HEK293T (cell line): ENCODE data around the gene UMAD1.

Experiments used
- ARNT ChIP-seq: fragments of 450-650 bp; IDR thresholded peaks from 2 replicates; pipeline ENCODE4 v1.6.1; 2017; ENCODE audit warnings: mild to moderate bottlenecking
- BHLHE40 ChIP-seq: fragments of 450-650 bp; IDR thresholded peaks from 2 replicates; pipeline ENCODE4 v1.6.1; 2016; ENCODE audit warnings: mild to moderate bottlenecking, moderate library complexity, borderline replicate concordance
- CTBP1 ChIP-seq: fragments of 450-650 bp; IDR thresholded peaks from 2 replicates; pipeline ENCODE4 v1.6.1; 2016; ENCODE audit warnings: borderline replicate concordance
- ELF4 ChIP-seq: fragments of 450-650 bp; IDR thresholded peaks from 2 replicates; pipeline ENCODE4 v1.6.1; 2017; ENCODE audit warnings: antibody characterized with exemption
- FOXA1 ChIP-seq: fragments of 450-650 bp; IDR thresholded peaks from 2 replicates; pipeline ENCODE4 v1.6.1; 2016; ENCODE audit warnings: mild to moderate bottlenecking
- FOXK2 ChIP-seq: fragments of 450-650 bp; IDR thresholded peaks from 2 replicates; pipeline ENCODE4 v1.6.1; 2016; ENCODE audit warnings: mild to moderate bottlenecking
- FOXM1 ChIP-seq: fragments of 450-650 bp; IDR thresholded peaks from 2 replicates; pipeline ENCODE4 v1.6.1; 2017; ENCODE audit warnings: mild to moderate bottlenecking, borderline replicate concordance
- HDGF ChIP-seq: fragments of 450-650 bp; IDR thresholded peaks from 2 replicates; pipeline ENCODE4 v1.6.1; 2017; ENCODE audit warnings: antibody characterized with exemption, borderline replicate concordance
- L3MBTL2 ChIP-seq: fragments of 450-650 bp; conservative IDR thresholded peaks from 2 replicates; pipeline ENCODE4 v1.6.1; 2016; ENCODE audit warnings: mild to moderate bottlenecking
- NFRKB ChIP-seq: fragments of 450-650 bp; IDR thresholded peaks from 2 replicates; pipeline ENCODE4 v1.6.1; 2016; ENCODE audit warnings: mild to moderate bottlenecking, moderate library complexity
- SP1 ChIP-seq: fragments of 450-650 bp; IDR thresholded peaks from 2 replicates; pipeline ENCODE4 v1.6.1; 2017
- SUZ12 ChIP-seq: fragments of 450-650 bp; IDR thresholded peaks from 2 replicates; pipeline ENCODE4 v1.6.1; 2016; ENCODE audit warnings: mild to moderate bottlenecking
- ZNF384 ChIP-seq: fragments of 450-650 bp; IDR thresholded peaks from 2 replicates; pipeline ENCODE4 v1.6.1; 2016
- TF ChIP-seq, protein P1 (sequence below): fragments of 450-650 bp; IDR thresholded peaks from 2 replicates; pipeline ENCODE4 v1.6.1; 2016

DNA sequence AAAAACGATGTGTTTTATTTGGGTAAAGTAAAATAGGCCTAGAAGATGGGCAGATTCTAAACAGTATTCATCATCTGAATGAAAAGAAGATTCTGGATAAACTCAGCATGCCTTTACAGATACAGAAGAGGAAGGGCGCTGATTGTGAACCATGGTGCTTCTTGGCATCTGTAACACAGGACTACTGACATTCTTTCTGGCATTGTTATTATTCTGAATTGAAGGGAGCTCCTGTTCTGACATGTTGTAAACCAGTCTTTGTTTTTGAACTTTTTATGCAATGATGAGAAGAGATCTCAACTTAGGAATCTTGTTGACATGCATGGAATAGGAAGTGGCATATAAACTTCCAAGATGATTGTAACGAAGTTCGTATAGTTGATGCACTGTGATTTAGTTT lies 64.3 kb downstream of the UMAD1 start:
- TF ChIP-seq BHLHE40 = no peak
- no peak for TF ChIP-seq NFRKB
- TF ChIP-seq ZNF384 = no peak
- TF ChIP-seq ELF4 = no peak
- TF ChIP-seq FOXM1 = no peak
- TF ChIP-seq SP1 = no peak
- TF ChIP-seq, protein P1, sequence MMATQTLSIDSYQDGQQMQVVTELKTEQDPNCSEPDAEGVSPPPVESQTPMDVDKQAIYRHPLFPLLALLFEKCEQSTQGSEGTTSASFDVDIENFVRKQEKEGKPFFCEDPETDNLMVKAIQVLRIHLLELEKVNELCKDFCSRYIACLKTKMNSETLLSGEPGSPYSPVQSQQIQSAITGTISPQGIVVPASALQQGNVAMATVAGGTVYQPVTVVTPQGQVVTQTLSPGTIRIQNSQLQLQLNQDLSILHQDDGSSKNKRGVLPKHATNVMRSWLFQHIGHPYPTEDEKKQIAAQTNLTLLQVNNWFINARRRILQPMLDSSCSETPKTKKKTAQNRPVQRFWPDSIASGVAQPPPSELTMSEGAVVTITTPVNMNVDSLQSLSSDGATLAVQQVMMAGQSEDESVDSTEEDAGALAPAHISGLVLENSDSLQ = no peak
- no peak for TF ChIP-seq L3MBTL2
- no peak for TF ChIP-seq FOXA1
- no peak for TF ChIP-seq SUZ12
- TF ChIP-seq FOXK2 = no peak
- TF ChIP-seq HDGF = no peak
- TF ChIP-seq ARNT = no peak
- TF ChIP-seq CTBP1 = no peak
